H1 (cell line): ENCODE results near the gene COL2A1. TPM values are rescaled to one million over a fixed set of nuclear protein-coding genes. Genes with fewer than 3 reads are reported as not detected.

Experiments used
- CTCF ChIA-PET: fragments of 300-600 bp; sonication (Branson Sonifier 250); formaldehyde crosslinking; loops from one replicate; lab custom pipeline; 2021; ENCODE audit not compliant: partially characterized antibody; lab: Charles Lee
- POLR2A ChIA-PET: fragments of 300-600 bp; sonication (Branson Sonifier 250); formaldehyde crosslinking; loops from one replicate; lab custom pipeline; 2021; ENCODE audit warnings: inconsistent platforms; ENCODE audit not compliant: partially characterized antibody; lab: Charles Lee
- DNase-seq, 2 experiments: peaks; one replicate each; pipeline versions ENCODE4 v3.0.0 to v3.0.0-alpha.2; 2010 to 2022; ENCODE audit warnings: low spot score in 2 of 2, low read depth in 1 of 2, mixed read lengths in 1 of 2
- FAIRE-seq: peaks from 2 replicates; lab custom pipeline; 2011; peaks lifted over from hg19 to GRCh38; lab: Jason Lieb, UNC
- H2AFZ ChIP-seq: 2 replicates; pipeline ENCODE4 v1.8.1; 2012; ENCODE audit warnings: low read length, inconsistent platforms
- H2AK5ac ChIP-seq: 2 replicates; pipeline ENCODE4 v1.6.1; 2013; ENCODE audit warnings: low read depth, low read length
- H2BK120ac ChIP-seq: replicated peaks from 2 replicates; pipeline ENCODE3; 2013; ENCODE audit warnings: low read depth, low read length, inconsistent platforms
- H2BK12ac ChIP-seq: 2 replicates; pipeline ENCODE4 v1.6.1; 2013; ENCODE audit warnings: low read depth, low read length
- H2BK15ac ChIP-seq: 2 replicates; pipeline ENCODE4 v1.6.1; 2013; ENCODE audit warnings: low read length
- H2BK20ac ChIP-seq: 2 replicates; pipeline ENCODE4 v1.6.1; 2013; ENCODE audit warnings: low read length
- H2BK5ac ChIP-seq: 2 replicates; pipeline ENCODE4 v1.6.1; 2013; ENCODE audit warnings: low read depth, low read length
- H3K14ac ChIP-seq: 2 replicates; pipeline ENCODE4 v1.6.1; 2013; ENCODE audit warnings: inconsistent platforms; ENCODE audit not compliant: insufficient read length
- H3K18ac ChIP-seq: 2 replicates; pipeline ENCODE4 v1.6.1; 2013; ENCODE audit warnings: low read length; ENCODE audit errors: extremely low read depth
- H3K23ac ChIP-seq: 2 replicates; pipeline ENCODE4 v1.6.1; 2013; ENCODE audit warnings: inconsistent platforms; ENCODE audit not compliant: insufficient read length
- H3K23me2 ChIP-seq: 2 replicates; pipeline ENCODE4 v1.6.1; 2013; ENCODE audit warnings: low read depth, low read length
- H3K27ac ChIP-seq: 2 replicates; pipeline ENCODE4 v1.6.1; 2011; ENCODE audit warnings: low read depth, low read length, inconsistent platforms
- H3K27me3 ChIP-seq, 4 experiments: replicated peaks in 1 of 4; 1 replicate in 1 of 4; 2 replicates in 3 of 4; pipeline versions ENCODE4 v1.6.1 to v1.8.1; 2011 to 2013; ENCODE audit warnings: low read length in 3 of 4, mild to moderate bottlenecking in 3 of 4, inconsistent platforms in 2 of 4, mixed read lengths in 2 of 4, moderate library complexity in 1 of 4; ENCODE audit not compliant: control insufficient read depth in 3 of 4, insufficient read depth in 3 of 4; ENCODE audit errors: extremely low read depth in 1 of 4
- H3K36me3 ChIP-seq, 4 experiments: 2 replicates each; pipeline versions ENCODE4 v1.6.1 to v1.8.1; 2011 to 2013; ENCODE audit warnings: mild to moderate bottlenecking in 4 of 4, low read length in 3 of 4, moderate library complexity in 2 of 4, control low read depth in 1 of 4, inconsistent platforms in 1 of 4; ENCODE audit not compliant: insufficient read depth in 4 of 4, control insufficient read depth in 2 of 4
- H3K4ac ChIP-seq: replicated peaks from 2 replicates; pipeline ENCODE3; 2013; ENCODE audit warnings: low read length, low read depth, mixed read lengths, inconsistent platforms; ENCODE audit not compliant: insufficient read length
- H3K4me1 ChIP-seq, 4 experiments: replicated peaks in 1 of 4; 1 replicate in 1 of 4; 2 replicates in 3 of 4; pipeline versions ENCODE4 v1.6.1 to v1.8.1; 2011 to 2013; ENCODE audit warnings: low read length in 3 of 4, inconsistent platforms in 2 of 4, mixed read lengths in 1 of 4; ENCODE audit not compliant: insufficient read depth in 4 of 4, control insufficient read depth in 3 of 4
- H3K4me2 ChIP-seq, 2 experiments: 2 replicates each; pipeline versions ENCODE4 v1.6.1 to v1.8.1; 2011 to 2013; ENCODE audit warnings: low read depth in 2 of 2, low read length in 2 of 2, control low read depth in 1 of 2, inconsistent platforms in 1 of 2, mild to moderate bottlenecking in 1 of 2; ENCODE audit not compliant: insufficient read depth in 1 of 2
- H3K4me3 ChIP-seq, 4 experiments: fragments of 200-600, 300-600 bp in 1 of 4; sonication (generic), shearing (Covaris generic), sonication (Bioruptor Twin) in 1 of 4; 2 replicates each; pipeline versions ENCODE4 v1.5.1 to v1.8.1; 2011 to 2016; ENCODE audit warnings: low read length in 4 of 4, low read depth in 3 of 4, control low read depth in 2 of 4, inconsistent platforms in 2 of 4, mild to moderate bottlenecking in 2 of 4, mixed read lengths in 1 of 4, moderate library complexity in 1 of 4; ENCODE audit not compliant: insufficient read depth in 2 of 4; ENCODE audit errors: extremely low read depth in 1 of 4
- H3K56ac ChIP-seq: replicated peaks from 2 replicates; pipeline ENCODE3; 2013; ENCODE audit warnings: low read depth, mild to moderate bottlenecking, mixed read lengths, low read length, inconsistent platforms; ENCODE audit not compliant: insufficient read length
- H3K79me1 ChIP-seq: 2 replicates; pipeline ENCODE4 v1.6.1; 2013; ENCODE audit warnings: low read depth, low read length, control low read depth
- H3K79me2 ChIP-seq, 2 experiments: 2 replicates each; pipeline versions ENCODE4 v1.6.1 to v1.8.1; 2012 to 2013; ENCODE audit warnings: low read length in 2 of 2, mild to moderate bottlenecking in 2 of 2, inconsistent platforms in 1 of 2; ENCODE audit not compliant: insufficient read depth in 2 of 2, control insufficient read depth in 1 of 2
- H3K9ac ChIP-seq, 4 experiments: replicated peaks in 1 of 4; 1 replicate in 1 of 4; 2 replicates in 3 of 4; pipeline versions ENCODE4 v1.6.1 to v1.8.1; 2011 to 2013; ENCODE audit warnings: low read depth in 3 of 4, low read length in 3 of 4, control low read depth in 2 of 4, mild to moderate bottlenecking in 2 of 4, moderate library complexity in 2 of 4, inconsistent platforms in 1 of 4; ENCODE audit errors: extremely low read depth in 1 of 4
- H3K9me3 ChIP-seq, 2 experiments: 2 replicates each; pipeline versions ENCODE4 v1.6.1 to v1.8.1; 2012 to 2013; ENCODE audit warnings: mild to moderate bottlenecking in 2 of 2, moderate library complexity in 2 of 2, control low read depth in 1 of 2, inconsistent platforms in 1 of 2, low read depth in 1 of 2, low read length in 1 of 2, mixed read lengths in 1 of 2; ENCODE audit not compliant: insufficient read depth in 2 of 2
- H4K20me1 ChIP-seq, 2 experiments: replicated peaks in 1 of 2; 2 replicates each; pipeline versions ENCODE3 to v1.8.1; 2011 to 2013; ENCODE audit warnings: inconsistent platforms in 2 of 2, low read length in 2 of 2, mild to moderate bottlenecking in 1 of 2; ENCODE audit not compliant: insufficient read depth in 2 of 2, control insufficient read depth in 1 of 2
- H4K5ac ChIP-seq: 2 replicates; pipeline ENCODE4 v1.6.1; 2013; ENCODE audit warnings: low read length, low read depth, mixed read lengths, inconsistent platforms; ENCODE audit not compliant: insufficient read length
- H4K8ac ChIP-seq: 2 replicates; pipeline ENCODE4 v1.8.0; 2013; ENCODE audit warnings: mild to moderate bottlenecking, moderate library complexity, low read length, inconsistent platforms; ENCODE audit not compliant: insufficient read depth; ENCODE audit errors: extremely low read depth
- H4K91ac ChIP-seq: replicated peaks from 2 replicates; pipeline ENCODE3; 2013; ENCODE audit warnings: low read length, mixed read lengths, inconsistent platforms; ENCODE audit not compliant: insufficient read length
- ASH2L ChIP-seq: fragments of 200-600, 300-600 bp; sonication (generic); IDR thresholded peaks from one replicate; pipeline ENCODE4 v1.7.1; 2017; ENCODE audit warnings: low read length
- BACH1 ChIP-seq: IDR thresholded peaks from 2 replicates; pipeline ENCODE4 v1.6.1; 2012; ENCODE audit warnings: low read length, improper control_type of control experiment
- CBX5 ChIP-seq: fragments of 300-800, 300-1000 bp; sonication (generic); IDR thresholded peaks from 2 replicates; pipeline ENCODE4 v1.7.1; 2016; ENCODE audit warnings: antibody characterized with exemption, low read length, low read depth
- CEBPB ChIP-seq: IDR thresholded peaks from 2 replicates; pipeline ENCODE4 v1.6.1; 2012; ENCODE audit warnings: low read depth, low read length
- CTCF ChIP-seq, 3 experiments: IDR thresholded peaks; 1 replicate in 2 of 3; 2 replicates in 1 of 3; pipeline versions ENCODE4 v1.5.1 to v1.6.1; 2011; ENCODE audit warnings: low read length in 3 of 3, mild to moderate bottlenecking in 3 of 3, inconsistent platforms in 2 of 3, low read depth in 1 of 3, moderate library complexity in 1 of 3; ENCODE audit not compliant: insufficient read depth in 1 of 3; ENCODE audit errors: control extremely low read depth in 1 of 3
- GTF2F1 ChIP-seq: IDR thresholded peaks from 2 replicates; pipeline ENCODE4 v1.6.1; 2012; ENCODE audit warnings: low read depth, low read length, improper control_type of control experiment, borderline replicate concordance
- MAX ChIP-seq: IDR thresholded peaks from 2 replicates; pipeline ENCODE4 v1.6.1; 2012; ENCODE audit warnings: inconsistent platforms
- POLR2A ChIP-seq, 2 experiments: IDR thresholded peaks; 1 replicate in 1 of 2; 2 replicates in 1 of 2; pipeline ENCODE4 v1.6.1; 2011; ENCODE audit warnings: low read depth in 2 of 2, low read length in 2 of 2, mild to moderate bottlenecking in 2 of 2; ENCODE audit errors: control extremely low read depth in 1 of 2
- SIX5 ChIP-seq: IDR thresholded peaks from 2 replicates; pipeline ENCODE4 v1.6.1; 2011; ENCODE audit warnings: mild to moderate bottlenecking, low read depth, low read length
- SUZ12 ChIP-seq: fragments of 200-600 bp; sonication (generic); IDR thresholded peaks from 2 replicates; pipeline ENCODE4 v1.6.1; 2012; ENCODE audit warnings: mild to moderate bottlenecking, inconsistent platforms, low read length, moderate library complexity, mixed read lengths
- TBP ChIP-seq: IDR thresholded peaks from 2 replicates; pipeline ENCODE4 v1.6.1; 2011; ENCODE audit warnings: low read depth, low read length, improper control_type of control experiment
- WGBS, 2 experiments: shearing (Covaris generic) in 1 of 2; methylation state at CpG; one replicate each; pipeline versions ENCODE4 v1.1.6 to v1.1.7; 2013 to 2015; ENCODE audit warnings: low lambda C conversion rate in 2 of 2, mixed read lengths in 2 of 2, inconsistent platforms in 1 of 2, low coverage in 1 of 2, missing lambda C conversion rate in 1 of 2; ENCODE audit not compliant: insufficient replicate concordance in 2 of 2, insufficient coverage in 1 of 2, insufficient read length in 1 of 2; ENCODE audit errors: extremely low coverage in 1 of 2, missing lambda C conversion rate in 1 of 2; 5-methylcytosine and 5-hydroxymethylcytosine counted together
- polyA plus RNA-seq, 7 experiments: library from polyadenylated mRNA; depleted of rRNA in 3 of 7; stranded (reverse) in 5 of 7; unstranded in 2 of 7; fragments of >200 nt in 5 of 7; fragments of 200-250 nt in 2 of 7; gene quantifications; 1 replicate in 5 of 7; 2 replicates in 1 of 7; 4 replicates in 1 of 7; pipeline versions ENCODE4 v1.2.1 to v1.2.3, GENCODE V29; 2011 to 2013; ENCODE audit warnings: missing spikeins in 2 of 7, mixed read lengths in 2 of 7
- total RNA-seq: library from RNA; stranded (reverse); fragmentation: NEBNext Ultra II Directional; extraction: Animal tissue kit (Norgen Biotek cat#: 25700); gene quantifications from 2 replicates; pipeline ENCODE4 v1.2.1, GENCODE V29; 2021

The COL2A1 gene
- total and polyA plus RNA-seq, 2 of the 8 experiments (the other 6 are each of a cell fraction or from before 2014, with no cell fraction given): 4.2 to 14.6 TPM

GRCh38 chr12:47989023-47989417 lies 15.3 kb downstream of the COL2A1 start:
- Histone ChIP-seq H3K79me2 (no peaks in the 10 kb centered on the region), H3K14ac (no peak overlapping the region), H3K23me2 (no peaks in the 10 kb centered on the region; the same call in 1 of the 2 replicates), H3K23ac (no peak overlapping the region), H4K20me1 (peaks cover 0 to 2% of the 10 kb centered on the region in 2 experiments), H2BK20ac (no peak overlapping the region), H3K27me3 (peaks cover 0 to 15% (median 2%) of the 10 kb centered on the region in 4 experiments; a peak in 4 of 7 replicates), H3K4ac (no peak overlapping the region), H3K18ac (no peak overlapping the region), H2AFZ (no peak overlapping the region), H2BK15ac (no peak overlapping the region), H4K91ac (no peak overlapping the region), H4K8ac (no peak overlapping the region), H3K79me1 (no peaks in the 10 kb centered on the region), H3K4me3 (no peak overlapping the region), H3K27ac (no peak overlapping the region), H3K56ac (no peak overlapping the region), H2BK5ac (no peak overlapping the region), H3K4me1 (peaks cover 0 to 7% (median 3%) of the 10 kb centered on the region in 4 experiments; a peak in 4 of 7 replicates), H3K4me2 (no peak overlapping the region), H2BK120ac (no peak overlapping the region), H3K9me3 (no peaks in the 10 kb centered on the region), H4K5ac (no peak overlapping the region), H3K9ac (no peak overlapping the region), H2AK5ac (no peak overlapping the region), H2BK12ac (no peak overlapping the region), H3K36me3 (no peaks in the 10 kb centered on the region)
- ChIA-PET POLR2A (interaction anchor here (1.1 kb wide), 1 partner anchor 34 kb away, joined by 3 read pairs; no protein-coding TSS in a partner anchor), CTCF (interaction anchor here (1.1 kb wide), 1 partner anchor 43 kb away, joined by 3 read pairs; no protein-coding TSS in a partner anchor)
- 90% methylated on average over 8 of the region's 8 CpGs; no CpG with 5 or more reads in 1 of the 2 experiments for WGBS, 2 experiments
- DNase-seq (no peak), FAIRE-seq (no peak)
- TF ChIP-seq BACH1 (no peak), SUZ12 (no peak), CBX5 (no peak), TBP (no peak), POLR2A (IDR thresholded peaks at IDR 0.05; ENCODE audit: control extremely low read depth in 1 of 2, low read depth in 2 of 2, low read length in 2 of 2) (no peak), ASH2L (no peak), CTCF (IDR thresholded peaks at IDR 0.05; ENCODE audit: control extremely low read depth in 1 of 3, insufficient read depth in 1 of 3, low read depth in 1 of 3, low read length in 3 of 3) (no peak), SIX5 (no peak), GTF2F1 (no peak), MAX (no peak), CEBPB (no peak)
